Left lung (tissue), 10 donors: ENCODE results near the gene BCR. TPM values are rescaled to one million over a fixed set of nuclear protein-coding genes. Genes with fewer than 3 reads are reported as not detected.
A peak's percentile ranks its signal among the peaks of the same experiment; 100 is the strongest.

ENCODE experiments used
- ATAC-seq: fragments of 200-7000 bp; cut with Tn5 transposase; one replicate; pipeline ENCODE4 v1.9.1; 2020; ENCODE audit warnings: moderate library complexity
- DNase-seq, 4 donors: peaks; one replicate each; pipeline ENCODE4 v3.0.0-alpha.2; 2013 to 2020
- H3K27ac ChIP-seq, 2 donors: fragments of 200-600 bp; sonication (generic) in 1 of 2; one replicate each; pipeline versions ENCODE4 v1.5.0 to v1.8.0; 2020 to 2021
- H3K27me3 ChIP-seq, 2 donors: fragments of 200-600 bp; sonication (generic) in 1 of 2; one replicate each; pipeline versions ENCODE4 v1.5.0 to v1.8.0; 2020 to 2021
- H3K36me3 ChIP-seq, 2 donors: fragments of 200-600 bp; sonication (generic) in 1 of 2; one replicate each; pipeline versions ENCODE4 v1.5.0 to v1.8.0; 2020 to 2021
- H3K4me1 ChIP-seq, 2 donors: fragments of 200-600 bp; one replicate each; pipeline ENCODE4 v1.8.0; 2021
- H3K4me3 ChIP-seq, 2 donors: fragments of 200-600 bp; sonication (generic) in 1 of 2; one replicate each; pipeline versions ENCODE4 v1.5.0 to v1.8.0; 2020 to 2021; ENCODE audit warnings: mild to moderate bottlenecking in 1 of 2
- H3K9me3 ChIP-seq, 2 donors: fragments of 200-600 bp; sonication (generic) in 1 of 2; one replicate each; pipeline versions ENCODE4 v1.5.0 to v1.8.0; 2020 to 2021
- intact Hi-C, 2 donors: fragments of 100-400 bp; cut with DNase I; formaldehyde crosslinking; loops; one replicate each; pipeline versions ENCODE4 v1.11.2 to v1.14.2; 2022
- polyA plus RNA-seq, 6 donors: library from polyadenylated mRNA; unstranded; fragments of 120-200 nt; gene quantifications; one replicate each; pipeline ENCODE4 v1.2.1, GENCODE V29; 2013; ENCODE audit not compliant: insufficient read length in 6 of 6
- total RNA-seq, 2 donors: library from RNA; stranded (reverse); fragmentation: NEBNext Ultra II Directional; extraction: Animal tissue kit (Norgen Biotek cat#: 25700); gene quantifications; one replicate each; pipeline ENCODE4 v1.2.1, GENCODE V29; 2021
- TF ChIP-seq, protein P1 (sequence below), 2 donors: fragments of 200-600 bp; sonication (generic) in 1 of 2; IDR thresholded peaks; one replicate each; pipeline versions ENCODE4 v1.5.0 to v1.8.0; 2021; ENCODE audit warnings: antibody characterized with exemption in 2 of 2
- donor health status: DM: no; HTN: yes; CAD: no.
- donor health status: DM: no; HTN: no; CAD: no.

Gene BCR
- total and polyA plus RNA-seq, 8 donors = 41.1 to 70.4 (median 48.9) TPM

DNA sequence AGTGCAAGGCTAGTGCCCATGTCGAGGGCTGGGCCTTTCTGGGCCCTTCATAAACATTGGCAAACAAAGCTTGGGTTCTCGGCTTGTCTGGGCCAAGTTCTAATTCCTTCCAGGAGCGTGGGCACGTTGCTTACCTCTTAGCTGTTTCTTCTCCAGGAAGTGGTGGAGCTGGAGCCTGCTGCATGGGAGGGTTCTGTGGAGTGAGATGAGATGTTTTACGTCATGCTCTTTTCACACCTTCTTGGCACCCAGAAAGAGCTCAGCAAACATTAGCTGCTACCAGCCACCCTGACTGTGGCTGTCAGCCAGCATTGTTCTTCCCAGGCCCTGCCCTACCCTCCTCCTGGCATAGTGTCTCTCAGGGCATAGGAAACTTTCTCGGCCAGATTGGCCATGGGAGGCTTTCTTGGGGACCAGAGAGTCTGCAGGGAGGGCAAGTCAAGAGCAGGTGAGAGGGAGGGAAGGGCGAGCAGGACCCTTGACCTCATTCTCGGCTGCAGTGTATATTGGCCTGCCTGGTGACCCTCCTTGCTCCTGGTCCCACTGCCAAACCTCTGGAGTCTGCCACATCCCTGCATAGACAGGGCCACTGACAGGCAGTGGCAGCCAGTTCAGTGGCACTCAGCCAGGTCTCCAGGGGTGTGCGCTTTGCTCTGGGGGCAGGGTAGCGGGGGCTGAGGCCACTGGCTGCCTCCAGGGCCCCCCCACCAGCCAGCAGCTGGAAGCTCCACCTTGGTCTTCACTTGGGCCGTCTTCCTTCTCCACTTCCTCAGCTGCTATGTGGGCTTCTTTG lies 98.8 kb downstream of the BCR start:
- H3K27me3 ChIP-seq = no peaks in the 10 kb centered on the region
- no peaks in the 10 kb centered on the region for H3K9me3 ChIP-seq
- H3K4me3 ChIP-seq = no peak overlapping the region
- intact Hi-C loops = no loop called here
- TF ChIP-seq, protein P1, sequence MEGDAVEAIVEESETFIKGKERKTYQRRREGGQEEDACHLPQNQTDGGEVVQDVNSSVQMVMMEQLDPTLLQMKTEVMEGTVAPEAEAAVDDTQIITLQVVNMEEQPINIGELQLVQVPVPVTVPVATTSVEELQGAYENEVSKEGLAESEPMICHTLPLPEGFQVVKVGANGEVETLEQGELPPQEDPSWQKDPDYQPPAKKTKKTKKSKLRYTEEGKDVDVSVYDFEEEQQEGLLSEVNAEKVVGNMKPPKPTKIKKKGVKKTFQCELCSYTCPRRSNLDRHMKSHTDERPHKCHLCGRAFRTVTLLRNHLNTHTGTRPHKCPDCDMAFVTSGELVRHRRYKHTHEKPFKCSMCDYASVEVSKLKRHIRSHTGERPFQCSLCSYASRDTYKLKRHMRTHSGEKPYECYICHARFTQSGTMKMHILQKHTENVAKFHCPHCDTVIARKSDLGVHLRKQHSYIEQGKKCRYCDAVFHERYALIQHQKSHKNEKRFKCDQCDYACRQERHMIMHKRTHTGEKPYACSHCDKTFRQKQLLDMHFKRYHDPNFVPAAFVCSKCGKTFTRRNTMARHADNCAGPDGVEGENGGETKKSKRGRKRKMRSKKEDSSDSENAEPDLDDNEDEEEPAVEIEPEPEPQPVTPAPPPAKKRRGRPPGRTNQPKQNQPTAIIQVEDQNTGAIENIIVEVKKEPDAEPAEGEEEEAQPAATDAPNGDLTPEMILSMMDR (IDR thresholded peaks at IDR 0.05) = no peak
- ATAC-seq (peak; percentile 69), DNase-seq (peak in 2 of 4 donors; percentile 57 to 79)
- H3K36me3 ChIP-seq = peaks cover 0 to 91% of the 10 kb centered on the region in 2 donors
- H3K27ac ChIP-seq = peak overlapping the region; percentile 74 to 82
- peaks cover 23 to 44% of the 10 kb centered on the region in 2 donors for H3K4me1 ChIP-seq

DNA sequence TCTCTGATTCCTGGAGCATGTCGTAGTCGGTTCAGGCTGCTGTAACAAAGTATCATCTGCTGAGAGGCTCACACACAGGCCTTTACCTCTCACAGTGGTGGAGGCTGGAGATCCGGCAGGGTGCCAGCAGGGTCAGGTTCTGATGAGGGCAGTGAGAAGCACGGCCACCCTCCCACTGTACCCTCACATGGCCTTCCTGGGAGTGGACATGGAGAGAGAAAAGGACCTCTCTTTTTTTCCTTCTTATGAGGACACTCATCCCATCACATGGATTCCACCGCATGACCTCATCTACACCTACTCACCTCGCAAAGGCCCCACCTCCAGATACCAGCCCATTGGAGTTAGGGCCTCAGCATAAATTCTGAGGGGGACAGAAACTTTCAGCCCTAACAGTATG lies 99.5 kb downstream of the BCR start:
- DNase-seq = no peak
- intact Hi-C loops = loop anchor here (2.0 to 5.0 kb wide), 2 partner anchors 101 to 102 kb away; no protein-coding TSS in a partner anchor
- TF ChIP-seq, protein P1 (IDR thresholded peaks at IDR 0.05) = no peak
- Histone ChIP-seq H3K9me3 (no peaks in the 10 kb centered on the region), H3K36me3 (peaks cover 0 to 91% of the 10 kb centered on the region in 2 donors), H3K27me3 (no peaks in the 10 kb centered on the region), H3K4me1 (peaks cover 23 to 44% of the 10 kb centered on the region in 2 donors), H3K27ac (peak overlapping the region; percentile 74 to 82), H3K4me3 (no peak overlapping the region)
- no peak for ATAC-seq

DNA sequence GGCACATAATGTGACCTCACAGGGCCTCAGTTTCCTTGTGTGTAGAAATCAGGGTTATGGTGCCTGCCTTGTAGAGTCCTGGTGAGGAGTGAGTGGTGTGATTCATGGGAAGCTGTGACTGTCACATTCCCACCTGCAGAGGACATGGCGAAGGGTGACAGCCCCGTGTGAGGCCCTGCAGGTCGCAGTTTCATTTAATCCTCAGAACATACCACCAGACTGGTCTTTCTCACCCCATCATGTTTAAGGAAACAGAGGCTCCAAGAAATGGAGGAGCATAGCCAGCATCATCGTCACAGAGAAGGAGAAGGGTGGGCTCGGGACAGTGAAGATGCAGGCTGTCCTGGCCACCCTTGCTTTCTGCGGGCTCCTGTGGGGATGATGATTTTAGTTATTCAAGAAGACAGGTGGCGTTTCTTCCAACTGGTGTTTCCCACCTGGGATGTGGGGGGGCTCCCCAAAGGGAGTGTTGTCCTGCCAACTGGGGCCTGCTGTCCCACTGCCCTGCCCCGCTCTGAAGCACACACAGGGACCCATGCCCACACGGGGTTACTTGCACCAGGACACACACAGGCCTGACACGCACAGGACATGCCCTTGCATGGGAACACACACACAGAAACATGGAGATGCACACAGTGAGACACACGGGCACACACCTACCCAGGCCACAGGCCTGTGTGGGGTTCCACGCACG lies 100.2 kb downstream of the BCR start:
- H3K4me3 ChIP-seq = no peak overlapping the region
- peak overlapping the region; percentile 70 to 74 for H3K27ac ChIP-seq
- H3K9me3 ChIP-seq = no peaks in the 10 kb centered on the region
- H3K4me1 ChIP-seq = peaks cover 23 to 44% of the 10 kb centered on the region in 2 donors
- DNase-seq (no peak), ATAC-seq (no peak)
- H3K27me3 ChIP-seq = no peaks in the 10 kb centered on the region
- intact Hi-C loops = loop anchor here (2.0 to 5.0 kb wide), 2 partner anchors 102 to 103 kb away; no protein-coding TSS in a partner anchor
- peaks cover 0 to 91% of the 10 kb centered on the region in 2 donors for H3K36me3 ChIP-seq
- TF ChIP-seq, protein P1 (IDR thresholded peaks at IDR 0.05) = no peak

DNA sequence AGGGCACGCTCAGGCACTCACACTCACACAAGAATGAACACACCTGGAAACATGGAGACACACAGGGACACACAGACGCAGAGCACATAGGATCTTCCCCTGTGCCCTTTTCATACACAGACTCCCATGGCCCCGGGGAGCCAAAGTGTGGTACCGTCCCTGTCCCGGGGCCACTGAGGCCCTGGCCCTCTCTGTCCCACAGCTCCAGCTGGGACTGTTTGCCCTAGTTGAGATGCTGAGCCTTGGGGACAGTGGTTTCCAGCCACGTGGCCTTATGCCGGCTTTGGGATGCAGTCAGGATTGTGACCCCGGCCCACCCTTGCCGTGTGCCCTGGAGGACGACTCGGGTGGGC lies 100.7 kb downstream of the BCR start:
- peaks cover 0 to 91% of the 10 kb centered on the region in 2 donors for H3K36me3 ChIP-seq

More for the DNA sequence above, 100.7 kb downstream of the BCR start:
- TF ChIP-seq, protein P1 (IDR thresholded peaks at IDR 0.05) = no peak
- Histone ChIP-seq H3K27ac (peak overlapping the region; percentile 70 to 71), H3K4me3 (no peak overlapping the region), H3K9me3 (no peaks in the 10 kb centered on the region), H3K27me3 (no peaks in the 10 kb centered on the region), H3K4me1 (peaks cover 23 to 44% of the 10 kb centered on the region in 2 donors)
- no peak for ATAC-seq
- intact Hi-C loops = loop anchor here (2.0 to 5.0 kb wide), 2 partner anchors 102 to 104 kb away; no protein-coding TSS in a partner anchor
- DNase-seq = no peak
